ENCODE data around the gene KLHL26. TPM values are rescaled to one million over a fixed set of nuclear protein-coding genes. Genes with fewer than 3 reads are reported as not detected.

KLHL26 gene
- total RNA-seq, 1 experiment from 2014 or later = 7.1 TPM

Other genes with a start within 250 kb of the KLHL26 start
- 0.76 TPM in 1 of 2 replicates, not detected in the other for gene LRRC25, start 239.4 kb upstream of the KLHL26 start, total RNA-seq (2014; rRNA removed; shearing (Covaris generic))
- 91.1 and 134 TPM in 2 replicates for gene SSBP4, start 217.6 kb upstream of the KLHL26 start, total RNA-seq (2014; rRNA removed; shearing (Covaris generic))
- 183 and 212 TPM in 2 replicates for gene ISYNA1, start 198.9 kb upstream of the KLHL26 start, total RNA-seq (2014; rRNA removed; shearing (Covaris generic))
- 16.4 and 17.0 TPM in 2 replicates for gene ELL, start 115.0 kb upstream of the KLHL26 start, total RNA-seq (2014; rRNA removed; shearing (Covaris generic))
- 446 and 481 TPM in 2 replicates for gene FKBP8, start 93.5 kb upstream of the KLHL26 start, total RNA-seq (2014; rRNA removed; shearing (Covaris generic))
- 190 and 202 TPM in 2 replicates for gene KXD1, start 79.2 kb upstream of the KLHL26 start, total RNA-seq (2014; rRNA removed; shearing (Covaris generic))
- gene UBA52, start 65.2 kb upstream of the KLHL26 start, total RNA-seq (2014; rRNA removed; shearing (Covaris generic)) = 1,268 and 1,295 TPM in 2 replicates
- 117 TPM in 2 replicates for gene REX1BD, start 48.2 kb upstream of the KLHL26 start, total RNA-seq (2014; rRNA removed; shearing (Covaris generic))
- 47.4 and 52.8 TPM in 2 replicates for gene CRLF1, start 30.2 kb upstream of the KLHL26 start, total RNA-seq (2014; rRNA removed; shearing (Covaris generic))
- gene TMEM59L, start 24.2 kb upstream of the KLHL26 start, total RNA-seq (2014; rRNA removed; shearing (Covaris generic)) = 1.8 and 3.5 TPM in 2 replicates
- 3.7 and 6.1 TPM in 2 replicates for gene CRTC1, start 46.7 kb downstream of the KLHL26 start, total RNA-seq (2014; rRNA removed; shearing (Covaris generic))
- not detected in 2 replicates for gene COMP, start 154.3 kb downstream of the KLHL26 start, total RNA-seq (2014; rRNA removed; shearing (Covaris generic))
- 92.6 and 95.8 TPM in 2 replicates for gene UPF1, start 194.9 kb downstream of the KLHL26 start, total RNA-seq (2014; rRNA removed; shearing (Covaris generic))

Data from H7 (cell line).